Naive B cell (primary cell): ENCODE results near the gene MINDY2. TPM values are rescaled to one million over a fixed set of nuclear protein-coding genes. Genes with fewer than 3 reads are reported as not detected.

Experiments used
- ATAC-seq, 2 donors: fragments of 150-1000 bp; cut with Tn5 transposase; 2 replicates each; pipeline ENCODE4 v1.10.0; 2021; ENCODE audit warnings: low read depth in 2 of 2, mild to moderate bottlenecking in 2 of 2, moderate library complexity in 2 of 2
- DNase-seq: peaks from one replicate; pipeline ENCODE4 v3.0.0; 2022
- H3K27ac Mint-ChIP-seq, 6 donors: one replicate each; pipeline ENCODE4 v1.8.0; 2020 to 2022; ENCODE audit warnings: mild to moderate bottlenecking in 6 of 6, mixed read lengths in 6 of 6, moderate library complexity in 5 of 6, inconsistent platforms in 2 of 6
- H3K27me3 Mint-ChIP-seq, 3 donors: one replicate each; pipeline ENCODE4 v1.8.0; 2021 to 2022; ENCODE audit warnings: mixed read lengths in 3 of 3, mild to moderate bottlenecking in 1 of 3
- H3K36me3 Mint-ChIP-seq, 2 donors: one replicate each; pipeline ENCODE4 v1.8.0; 2020 to 2022; ENCODE audit warnings: mixed read lengths in 2 of 2, inconsistent platforms in 1 of 2, mild to moderate bottlenecking in 1 of 2
- H3K4me1 Mint-ChIP-seq, 3 donors: one replicate each; pipeline ENCODE4 v1.8.0; 2020 to 2022; ENCODE audit warnings: mixed read lengths in 3 of 3, inconsistent platforms in 1 of 3, mild to moderate bottlenecking in 1 of 3, moderate library complexity in 1 of 3
- H3K4me3 Mint-ChIP-seq, 8 donors: one replicate each; pipeline ENCODE4 v1.8.0; 2020 to 2022; ENCODE audit warnings: mild to moderate bottlenecking in 8 of 8, mixed read lengths in 8 of 8, moderate library complexity in 8 of 8, inconsistent platforms in 2 of 8
- H3K9me3 Mint-ChIP-seq, 7 donors: one replicate each; pipeline ENCODE4 v1.8.0; 2020 to 2022; ENCODE audit warnings: mixed read lengths in 7 of 7, mild to moderate bottlenecking in 5 of 7, inconsistent platforms in 2 of 7, moderate library complexity in 1 of 7
- polyA plus RNA-seq, 6 donors: library from polyadenylated mRNA; unstranded; fragments of 300-500 nt; fragmentation: Illumina TruSeq; gene quantifications; one replicate each; pipeline ENCODE4 v1.2.3, GENCODE V29; 2021; ENCODE audit warnings: low read depth in 6 of 6

Gene MINDY2
- polyA plus RNA-seq = 10 to 100 TPM in 4 of 6 donors, 1 to 10 TPM in 2; 6.3 to 20.2 (median 12.1) TPM

- Mint-ChIP-seq H3K4me3 (peak within 1 kb of the TSS in 3 of 8 donors; percentile 97 to 98 (median 98)), H3K4me1 (peaks cover 5 to 14% (median 8%) of the 10 kb centered on the region in 3 donors), H3K36me3 (no peaks in the 10 kb centered on the region), H3K27ac (peak within 1 kb of the TSS; percentile 90 to 97 (median 96)), H3K9me3 (no peaks in the 10 kb centered on the region), H3K27me3 (peaks cover 0 to 4% (median 0%) of the 10 kb centered on the region in 3 donors)
- DNase-seq = peak; percentile 93
- ATAC-seq = peak; percentile 93 to 94
Measured at GRCh38 chr15:58770857-58771620, at the start of gene MINDY2. TSS of gene MINDY2 (plus strand) at chr15:58771302. CDS start at chr15:58771396, 94 bp downstream.

DNA sequence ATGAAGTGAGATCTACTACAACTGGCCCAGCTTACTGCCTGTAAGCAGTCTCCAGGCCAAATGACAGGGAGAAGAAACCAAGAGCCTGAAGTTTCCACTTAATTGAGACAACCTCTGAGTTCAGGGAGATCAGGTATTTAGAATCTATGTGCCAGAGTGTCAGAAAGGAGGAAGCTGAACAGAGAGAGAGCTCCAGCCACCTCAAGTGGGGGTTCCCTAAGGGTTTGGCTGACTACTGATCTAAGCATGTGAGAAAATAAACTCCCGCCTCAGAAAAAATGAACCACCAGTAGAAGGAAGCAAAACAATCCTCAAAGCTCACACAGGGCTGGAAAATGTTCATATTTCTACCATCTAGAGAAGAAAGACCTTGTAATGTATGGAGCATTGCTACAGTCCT is 46.6 kb upstream of the MINDY2 start:
- ATAC-seq = peak; percentile 96 to 97
- Mint-ChIP-seq H3K4me1 (peaks cover 34 to 78% (median 60%) of the 10 kb centered on the region in 3 donors), H3K9me3 (no peaks in the 10 kb centered on the region), H3K27me3 (no peaks in the 10 kb centered on the region), H3K36me3 (no peaks in the 10 kb centered on the region), H3K27ac (peak overlapping the region; percentile 1 to 93 (median 91)), H3K4me3 (peak overlapping the region in 7 of 8 donors; percentile 4 to 67 (median 52))
- DNase-seq = peak; percentile 69

GRCh38 chr15:58726867-58727266 is 44.2 kb upstream of the MINDY2 start:
- Mint-ChIP-seq H3K4me3 (peak overlapping the region; percentile 33 to 92 (median 72)), H3K27me3 (no peaks in the 10 kb centered on the region), H3K4me1 (peaks cover 45 to 77% (median 57%) of the 10 kb centered on the region in 3 donors), H3K36me3 (no peaks in the 10 kb centered on the region), H3K9me3 (no peaks in the 10 kb centered on the region), H3K27ac (peak overlapping the region; percentile 44 to 94 (median 78))
- DNase-seq (no peak), ATAC-seq (no peak)

GRCh38 chr15:58731756-58732535 is 39.2 kb upstream of the MINDY2 start:
- Mint-ChIP-seq H3K27me3 (no peaks in the 10 kb centered on the region), H3K4me3 (no peak overlapping the region), H3K27ac (peak overlapping the region in 4 of 6 donors; percentile 34 to 80 (median 42)), H3K9me3 (no peaks in the 10 kb centered on the region), H3K36me3 (no peaks in the 10 kb centered on the region), H3K4me1 (peaks cover 48 to 78% (median 56%) of the 10 kb centered on the region in 3 donors)
- DNase-seq (no peak), ATAC-seq (no peak)

- Mint-ChIP-seq H3K9me3 (no peaks in the 10 kb centered on the region), H3K36me3 (no peaks in the 10 kb centered on the region), H3K4me1 (peaks cover 54 to 72% (median 59%) of the 10 kb centered on the region in 3 donors), H3K27me3 (no peaks in the 10 kb centered on the region), H3K27ac (peak overlapping the region in 4 of 6 donors; percentile 15 to 74 (median 39)), H3K4me3 (no peak overlapping the region)
- ATAC-seq (no peak), DNase-seq (no peak)
Measured at GRCh38 chr15:58732625-58733363, 38.3 kb upstream of the MINDY2 start.

- Mint-ChIP-seq H3K4me3 (peak overlapping the region in 1 of 8 donors; percentile 7), H3K9me3 (no peaks in the 10 kb centered on the region), H3K36me3 (no peaks in the 10 kb centered on the region), H3K4me1 (peaks cover 70 to 79% (median 74%) of the 10 kb centered on the region in 3 donors), H3K27ac (peak overlapping the region in 2 of 6 donors; percentile 18 to 64), H3K27me3 (no peaks in the 10 kb centered on the region)
- DNase-seq (no peak), ATAC-seq (no peak)
Measured at GRCh38 chr15:58734859-58735258, 36.2 kb upstream of the MINDY2 start.

- Mint-ChIP-seq H3K9me3 (no peaks in the 10 kb centered on the region), H3K4me1 (peaks cover 67 to 79% (median 73%) of the 10 kb centered on the region in 3 donors), H3K27me3 (no peaks in the 10 kb centered on the region), H3K27ac (peak overlapping the region in 2 of 6 donors; percentile 18 to 82), H3K4me3 (no peak overlapping the region), H3K36me3 (no peaks in the 10 kb centered on the region)
- no peak for ATAC-seq
- DNase-seq = no peak
Measured at GRCh38 chr15:58736018-58736643, 35.0 kb upstream of the MINDY2 start.

DNA sequence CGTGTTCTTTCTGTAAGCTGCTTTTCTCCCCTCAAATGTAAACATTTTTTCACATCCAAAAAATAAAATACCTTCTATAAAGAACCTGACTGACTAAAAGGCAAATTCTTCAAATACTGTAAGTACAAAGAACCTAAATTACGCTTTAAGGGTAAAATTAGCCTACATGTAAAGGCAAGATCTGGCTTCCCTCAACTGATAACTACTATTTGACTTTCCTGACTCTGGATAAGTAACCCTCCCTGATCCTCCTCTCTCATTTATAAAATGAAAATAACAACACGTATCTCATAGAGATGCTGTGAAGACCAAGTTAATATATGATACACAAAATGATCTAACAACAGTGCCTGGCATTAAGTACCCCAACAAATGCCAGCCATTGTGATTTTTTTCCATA is 33.8 kb upstream of the MINDY2 start:
- no peak for ATAC-seq
- Mint-ChIP-seq H3K9me3 (no peaks in the 10 kb centered on the region), H3K4me3 (no peak overlapping the region), H3K27me3 (no peaks in the 10 kb centered on the region), H3K27ac (peak overlapping the region in 2 of 6 donors; percentile 49 to 60), H3K36me3 (no peaks in the 10 kb centered on the region), H3K4me1 (peaks cover 66 to 79% (median 75%) of the 10 kb centered on the region in 3 donors)
- DNase-seq = no peak

- no peak overlapping the region for H3K4me3 Mint-ChIP-seq
- H3K9me3 Mint-ChIP-seq = no peaks in the 10 kb centered on the region
- peaks cover 69 to 79% (median 75%) of the 10 kb centered on the region in 3 donors for H3K4me1 Mint-ChIP-seq
- no peaks in the 10 kb centered on the region for H3K27me3 Mint-ChIP-seq
- H3K36me3 Mint-ChIP-seq = no peaks in the 10 kb centered on the region
- DNase-seq (no peak), ATAC-seq (no peak)
- H3K27ac Mint-ChIP-seq = peak overlapping the region in 1 of 6 donors; percentile 60
Measured at GRCh38 chr15:58738046-58738707, 32.9 kb upstream of the MINDY2 start.

DNA sequence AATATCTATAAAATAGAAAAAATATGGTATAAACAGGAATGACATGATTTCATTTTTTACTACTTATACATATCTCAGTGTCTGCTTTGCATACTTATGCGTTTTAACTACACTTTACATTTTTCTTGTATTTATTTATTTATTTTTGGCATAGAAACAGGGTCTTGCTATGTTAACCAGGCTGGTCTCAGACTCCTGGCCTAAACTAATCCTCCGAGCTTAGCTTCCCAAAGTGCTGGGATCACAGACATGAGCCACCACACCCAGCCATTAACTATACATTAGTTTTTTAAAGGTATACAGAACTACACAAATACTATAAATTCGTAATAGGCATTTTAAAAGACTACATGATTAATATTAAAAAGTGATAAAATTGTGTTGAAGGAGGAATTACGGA is 30.7 kb upstream of the MINDY2 start:
- peaks cover 67 to 84% (median 77%) of the 10 kb centered on the region in 3 donors for H3K4me1 Mint-ChIP-seq
- H3K27me3 Mint-ChIP-seq = no peaks in the 10 kb centered on the region
- no peaks in the 10 kb centered on the region for H3K36me3 Mint-ChIP-seq
- no peak overlapping the region for H3K4me3 Mint-ChIP-seq
- no peaks in the 10 kb centered on the region for H3K9me3 Mint-ChIP-seq
- ATAC-seq (no peak), DNase-seq (no peak)
- peak overlapping the region in 1 of 6 donors; percentile 58 for H3K27ac Mint-ChIP-seq

- peaks cover 64 to 84% (median 81%) of the 10 kb centered on the region in 3 donors for H3K4me1 Mint-ChIP-seq
- no peaks in the 10 kb centered on the region for H3K27me3 Mint-ChIP-seq
- H3K27ac Mint-ChIP-seq = peak overlapping the region in 1 of 6 donors; percentile 9
- no peaks in the 10 kb centered on the region for H3K9me3 Mint-ChIP-seq
- H3K36me3 Mint-ChIP-seq = no peaks in the 10 kb centered on the region
- ATAC-seq = no peak
- no peak for DNase-seq
- peak overlapping the region in 1 of 8 donors; percentile 12 for H3K4me3 Mint-ChIP-seq
Measured at GRCh38 chr15:58741032-58741431, 30.1 kb upstream of the MINDY2 start.
